Liver (tissue), 3 donors: Measurements from ENCODE around the gene RDH12.
"Not testable (repeated sequence)": the region's sequence is repeated elsewhere in the genome, so short reads cannot be mapped to it uniquely, and the experiment has no call there.

Experiments
- EGR1 ChIP-seq, 2 donors: IDR thresholded peaks; 2 replicates each; pipeline ENCODE4 v1.6.1; 2016 to 2018; ENCODE audit warnings: antibody characterized with exemption in 2 of 2, low read depth in 2 of 2
- FOXA2 ChIP-seq: IDR thresholded peaks from 2 replicates; pipeline ENCODE4 v1.6.1; 2016; ENCODE audit warnings: antibody characterized with exemption
- GABPA ChIP-seq, 2 donors: IDR thresholded peaks in 1 of 2; conservative IDR thresholded peaks in 1 of 2; 2 replicates each; pipeline ENCODE4 v1.6.1; 2016; ENCODE audit warnings: antibody characterized with exemption in 2 of 2, mild to moderate bottlenecking in 1 of 2, moderate library complexity in 1 of 2
- HNF4G ChIP-seq: IDR thresholded peaks from 2 replicates; pipeline ENCODE4 v1.6.1; 2016; ENCODE audit warnings: antibody characterized with exemption
- JUND ChIP-seq, 2 donors: IDR thresholded peaks; 2 replicates each; pipeline ENCODE4 v1.6.1; 2016; ENCODE audit warnings: antibody characterized with exemption in 2 of 2
- NR2F2 ChIP-seq: IDR thresholded peaks from 2 replicates; pipeline ENCODE4 v1.6.1; 2016; ENCODE audit warnings: antibody characterized with exemption
- RAD21 ChIP-seq, 2 donors: IDR thresholded peaks; 2 replicates each; pipeline ENCODE4 v1.6.1; 2016; ENCODE audit warnings: antibody characterized with exemption in 2 of 2, mild to moderate bottlenecking in 2 of 2
- SP1 ChIP-seq: IDR thresholded peaks from 2 replicates; pipeline ENCODE4 v1.6.1; 2018; ENCODE audit warnings: antibody characterized with exemption, mild to moderate bottlenecking
- TAF1 ChIP-seq: conservative IDR thresholded peaks from 2 replicates; pipeline ENCODE4 v1.6.1; 2016; ENCODE audit warnings: antibody characterized with exemption, mild to moderate bottlenecking
- YY1 ChIP-seq: IDR thresholded peaks from 2 replicates; pipeline ENCODE4 v1.6.1; 2016; ENCODE audit warnings: antibody characterized with exemption, mild to moderate bottlenecking
- TF ChIP-seq, protein P1 (sequence below): fragments of 150-350 bp; IDR thresholded peaks from 2 replicates; pipeline ENCODE4 v1.5.1; 2017; ENCODE audit warnings: improper control_type of control experiment, low read depth, low read length; ENCODE audit not compliant: missing input control
- TF ChIP-seq, protein P2 (sequence below): IDR thresholded peaks from 2 replicates; pipeline ENCODE4 v1.6.1; 2016; ENCODE audit warnings: antibody characterized with exemption
- TF ChIP-seq, protein P3 (sequence below): IDR thresholded peaks from 2 replicates; pipeline ENCODE4 v1.6.1; 2016; ENCODE audit warnings: antibody characterized with exemption, mild to moderate bottlenecking
- TF ChIP-seq, protein P4 (sequence below): IDR thresholded peaks from 2 replicates; pipeline ENCODE4 v1.6.1; 2016; ENCODE audit warnings: antibody characterized with exemption
- donor health status: healthy.
- donor health status: healthy.

DNA sequence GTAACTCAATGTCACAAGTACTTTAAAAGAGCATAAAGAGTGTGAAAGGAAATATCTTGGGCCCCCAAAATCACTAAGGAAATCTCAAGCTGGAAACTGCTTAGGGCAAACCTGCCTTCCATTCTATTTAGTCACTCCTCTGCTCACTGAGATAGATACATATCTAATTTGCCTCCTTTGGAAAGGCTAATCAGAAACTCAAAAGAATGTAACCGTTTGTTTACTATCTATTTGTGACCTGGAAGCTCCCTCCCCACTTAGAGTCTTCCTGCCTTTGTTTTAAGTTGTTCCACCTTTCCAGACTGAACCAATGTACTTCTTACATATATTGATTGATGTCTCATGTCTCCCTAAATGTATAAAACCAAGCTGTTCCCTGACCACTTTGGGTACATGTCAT is 8.1 kb downstream of the RDH12 start:
- TF ChIP-seq, protein P1, sequence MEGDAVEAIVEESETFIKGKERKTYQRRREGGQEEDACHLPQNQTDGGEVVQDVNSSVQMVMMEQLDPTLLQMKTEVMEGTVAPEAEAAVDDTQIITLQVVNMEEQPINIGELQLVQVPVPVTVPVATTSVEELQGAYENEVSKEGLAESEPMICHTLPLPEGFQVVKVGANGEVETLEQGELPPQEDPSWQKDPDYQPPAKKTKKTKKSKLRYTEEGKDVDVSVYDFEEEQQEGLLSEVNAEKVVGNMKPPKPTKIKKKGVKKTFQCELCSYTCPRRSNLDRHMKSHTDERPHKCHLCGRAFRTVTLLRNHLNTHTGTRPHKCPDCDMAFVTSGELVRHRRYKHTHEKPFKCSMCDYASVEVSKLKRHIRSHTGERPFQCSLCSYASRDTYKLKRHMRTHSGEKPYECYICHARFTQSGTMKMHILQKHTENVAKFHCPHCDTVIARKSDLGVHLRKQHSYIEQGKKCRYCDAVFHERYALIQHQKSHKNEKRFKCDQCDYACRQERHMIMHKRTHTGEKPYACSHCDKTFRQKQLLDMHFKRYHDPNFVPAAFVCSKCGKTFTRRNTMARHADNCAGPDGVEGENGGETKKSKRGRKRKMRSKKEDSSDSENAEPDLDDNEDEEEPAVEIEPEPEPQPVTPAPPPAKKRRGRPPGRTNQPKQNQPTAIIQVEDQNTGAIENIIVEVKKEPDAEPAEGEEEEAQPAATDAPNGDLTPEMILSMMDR = not testable (repeated sequence)
- TF ChIP-seq YY1; NR2F2; GABPA (IDR thresholded peaks at IDR 0.05 in 1 of 2, conservative IDR thresholded peaks at IDR 0.05 in 1 of 2); HNF4G; EGR1 (IDR thresholded peaks at IDR 0.05; ENCODE audit: low read depth in 2 of 2); RAD21 (IDR thresholded peaks at IDR 0.05); TAF1; SP1; FOXA2; JUND (IDR thresholded peaks at IDR 0.05): not testable (repeated sequence)
- TF ChIP-seq, protein P2, sequence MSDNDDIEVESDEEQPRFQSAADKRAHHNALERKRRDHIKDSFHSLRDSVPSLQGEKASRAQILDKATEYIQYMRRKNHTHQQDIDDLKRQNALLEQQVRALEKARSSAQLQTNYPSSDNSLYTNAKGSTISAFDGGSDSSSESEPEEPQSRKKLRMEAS = not testable (repeated sequence)
- TF ChIP-seq, protein P3, sequence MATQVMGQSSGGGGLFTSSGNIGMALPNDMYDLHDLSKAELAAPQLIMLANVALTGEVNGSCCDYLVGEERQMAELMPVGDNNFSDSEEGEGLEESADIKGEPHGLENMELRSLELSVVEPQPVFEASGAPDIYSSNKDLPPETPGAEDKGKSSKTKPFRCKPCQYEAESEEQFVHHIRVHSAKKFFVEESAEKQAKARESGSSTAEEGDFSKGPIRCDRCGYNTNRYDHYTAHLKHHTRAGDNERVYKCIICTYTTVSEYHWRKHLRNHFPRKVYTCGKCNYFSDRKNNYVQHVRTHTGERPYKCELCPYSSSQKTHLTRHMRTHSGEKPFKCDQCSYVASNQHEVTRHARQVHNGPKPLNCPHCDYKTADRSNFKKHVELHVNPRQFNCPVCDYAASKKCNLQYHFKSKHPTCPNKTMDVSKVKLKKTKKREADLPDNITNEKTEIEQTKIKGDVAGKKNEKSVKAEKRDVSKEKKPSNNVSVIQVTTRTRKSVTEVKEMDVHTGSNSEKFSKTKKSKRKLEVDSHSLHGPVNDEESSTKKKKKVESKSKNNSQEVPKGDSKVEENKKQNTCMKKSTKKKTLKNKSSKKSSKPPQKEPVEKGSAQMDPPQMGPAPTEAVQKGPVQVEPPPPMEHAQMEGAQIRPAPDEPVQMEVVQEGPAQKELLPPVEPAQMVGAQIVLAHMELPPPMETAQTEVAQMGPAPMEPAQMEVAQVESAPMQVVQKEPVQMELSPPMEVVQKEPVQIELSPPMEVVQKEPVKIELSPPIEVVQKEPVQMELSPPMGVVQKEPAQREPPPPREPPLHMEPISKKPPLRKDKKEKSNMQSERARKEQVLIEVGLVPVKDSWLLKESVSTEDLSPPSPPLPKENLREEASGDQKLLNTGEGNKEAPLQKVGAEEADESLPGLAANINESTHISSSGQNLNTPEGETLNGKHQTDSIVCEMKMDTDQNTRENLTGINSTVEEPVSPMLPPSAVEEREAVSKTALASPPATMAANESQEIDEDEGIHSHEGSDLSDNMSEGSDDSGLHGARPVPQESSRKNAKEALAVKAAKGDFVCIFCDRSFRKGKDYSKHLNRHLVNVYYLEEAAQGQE = not testable (repeated sequence)
- TF ChIP-seq, protein P4, sequence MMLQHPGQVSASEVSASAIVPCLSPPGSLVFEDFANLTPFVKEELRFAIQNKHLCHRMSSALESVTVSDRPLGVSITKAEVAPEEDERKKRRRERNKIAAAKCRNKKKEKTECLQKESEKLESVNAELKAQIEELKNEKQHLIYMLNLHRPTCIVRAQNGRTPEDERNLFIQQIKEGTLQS = not testable (repeated sequence)
